Measurements from ENCODE around the gene GRK5.

The GRK5 gene

GRCh38 chr10:119166118-119166500, 41.3 kb upstream of the GRK5 start:
- no peak for TF ChIP-seq CTCF (IDR thresholded peaks at IDR 0.05)
- intact Hi-C loops (cut with DNase I; ENCODE audit: low total_unique reads) = no loop called here
- peak overlapping the region; percentile 83 to 96 for H3K27ac ChIP-seq
- no peaks in the 10 kb centered on the region for H3K9me3 ChIP-seq
- DNase-seq = peak in 1 of 2 donors; percentile 49
- H3K36me3 ChIP-seq = peaks cover 30 to 33% (median 32%) of the 10 kb centered on the region in 3 donors
- peak overlapping the region; percentile 68 to 83 for H3K4me3 ChIP-seq
- H3K27me3 ChIP-seq = no peaks in the 10 kb centered on the region
- H3K4me1 ChIP-seq = peaks cover 0 to 18% (median 8%) of the 10 kb centered on the region in 4 donors

GRCh38 chr10:119166564-119166963, 40.8 kb upstream of the GRK5 start:
- Histone ChIP-seq H3K36me3 (peaks cover 34 to 37% (median 35%) of the 10 kb centered on the region in 3 donors), H3K4me1 (peaks cover 0 to 18% (median 8%) of the 10 kb centered on the region in 4 donors), H3K4me3 (no peak overlapping the region), H3K9me3 (no peaks in the 10 kb centered on the region), H3K27me3 (no peaks in the 10 kb centered on the region), H3K27ac (peak overlapping the region; percentile 83 to 96)
- no peak for TF ChIP-seq CTCF (IDR thresholded peaks at IDR 0.05)
- peak in 1 of 2 donors; percentile 57 for DNase-seq
- intact Hi-C loops (cut with DNase I; ENCODE audit: low total_unique reads) = no loop called here

- Histone ChIP-seq H3K9me3 (no peaks in the 10 kb centered on the region), H3K4me1 (peaks cover 0 to 18% (median 8%) of the 10 kb centered on the region in 4 donors), H3K27me3 (no peaks in the 10 kb centered on the region), H3K27ac (no peak overlapping the region), H3K36me3 (peaks cover 37 to 41% (median 39%) of the 10 kb centered on the region in 3 donors), H3K4me3 (no peak overlapping the region)
- intact Hi-C loops (cut with DNase I; ENCODE audit: low total_unique reads) = no loop called here
- no peak for TF ChIP-seq CTCF (IDR thresholded peaks at IDR 0.05)
- no peak for DNase-seq
Measured at GRCh38 chr10:119167041-119167440, 40.3 kb upstream of the GRK5 start.

- H3K9me3 ChIP-seq = no peaks in the 10 kb centered on the region
- H3K27me3 ChIP-seq = no peaks in the 10 kb centered on the region
- no peak for DNase-seq
- intact Hi-C loops (cut with DNase I; ENCODE audit: low total_unique reads) = no loop called here
- no peak for TF ChIP-seq CTCF (IDR thresholded peaks at IDR 0.05)
- H3K4me1 ChIP-seq = peaks cover 0 to 29% (median 19%) of the 10 kb centered on the region in 4 donors
- no peak overlapping the region for H3K4me3 ChIP-seq
- H3K36me3 ChIP-seq = peaks cover 44 to 65% (median 62%) of the 10 kb centered on the region in 3 donors
- no peak overlapping the region for H3K27ac ChIP-seq
Measured at GRCh38 chr10:119174109-119174508, 33.3 kb upstream of the GRK5 start.

- Histone ChIP-seq H3K27me3 (no peaks in the 10 kb centered on the region), H3K36me3 (peaks cover 26 to 44% (median 42%) of the 10 kb centered on the region in 3 donors), H3K9me3 (no peaks in the 10 kb centered on the region), H3K4me1 (peaks cover 0 to 30% (median 20%) of the 10 kb centered on the region in 4 donors), H3K4me3 (no peak overlapping the region), H3K27ac (no peak overlapping the region)
- no peak for TF ChIP-seq CTCF (IDR thresholded peaks at IDR 0.05)
- intact Hi-C loops (cut with DNase I; ENCODE audit: low total_unique reads) = no loop called here
- DNase-seq = no peak
Measured at GRCh38 chr10:119176166-119176565, 31.2 kb upstream of the GRK5 start.

Data from tibial artery (tissue), 4 donors.